Epithelial cell of esophagus (primary cell): ENCODE data around the gene RABL2B.

Experiments
- DNase-seq: peaks from one replicate; pipeline ENCODE4 v3.0.0; 2010; ENCODE audit warnings: low read depth
- H3K4me3 ChIP-seq: 2 replicates; pipeline ENCODE4 v1.5.1; 2011; ENCODE audit warnings: mild to moderate bottlenecking, low read length, control low read depth
- CTCF ChIP-seq: IDR thresholded peaks from 2 replicates; pipeline ENCODE4 v1.5.1; 2011; ENCODE audit warnings: low read depth, mild to moderate bottlenecking, low read length, control low read depth, inconsistent platforms; ENCODE audit not compliant: insufficient read depth; ENCODE audit errors: missing control alignments

Gene RABL2B

GRCh38 chr22:50734986-50735738 lies 48.3 kb downstream of the RABL2B start:
- no peak for DNase-seq
- no peak overlapping the region for H3K4me3 ChIP-seq
- TF ChIP-seq CTCF: no peak

- TF ChIP-seq CTCF: no peak
- H3K4me3 ChIP-seq: no peak overlapping the region
- DNase-seq: no peak
Observed at GRCh38 chr22:50734343-50734771, 49.1 kb downstream of the RABL2B start.

- no peak for TF ChIP-seq CTCF
- DNase-seq: no peak
- no peak overlapping the region for H3K4me3 ChIP-seq
Observed at GRCh38 chr22:50733521-50734342, 49.7 kb downstream of the RABL2B start.

GRCh38 chr22:50732681-50733080 lies 50.8 kb downstream of the RABL2B start:
- no peak overlapping the region for H3K4me3 ChIP-seq
- DNase-seq: no peak
- no peak for TF ChIP-seq CTCF

GRCh38 chr22:50731811-50732624 lies 51.4 kb downstream of the RABL2B start:
- DNase-seq: peak; percentile 66
- peak; percentile 93 for TF ChIP-seq CTCF

GRCh38 chr22:50730941-50731661 lies 52.3 kb downstream of the RABL2B start:
- no peak for TF ChIP-seq CTCF
- peak; percentile 20 for DNase-seq
- H3K4me3 ChIP-seq: no peak overlapping the region

More at GRCh38 chr22:50731811-50732624, 51.4 kb downstream of the RABL2B start:
- H3K4me3 ChIP-seq: no peak overlapping the region
